Sigmoid colon (tissue), 7 donors: ENCODE measurements around the gene SLC16A13. TPM values are rescaled to one million over a fixed set of nuclear protein-coding genes. Genes with fewer than 3 reads are reported as not detected.

Experiments
- DNase-seq: peaks from one replicate; pipeline ENCODE4 v3.0.0-alpha.2; 2019
- H3K27ac ChIP-seq, 4 donors: fragments of 200-600 bp; sonication (generic); one replicate each; pipeline ENCODE4 v1.5.1; 2016 to 2019; ENCODE audit warnings: mild to moderate bottlenecking in 1 of 4
- H3K27me3 ChIP-seq, 3 donors: fragments of 200-600 bp; sonication (generic); one replicate each; pipeline ENCODE4 v1.5.1; 2019; ENCODE audit warnings: mild to moderate bottlenecking in 1 of 3
- H3K36me3 ChIP-seq, 4 donors: fragments of 200-600 bp; sonication (generic); one replicate each; pipeline ENCODE4 v1.5.1; 2016 to 2019
- H3K4me1 ChIP-seq, 4 donors: fragments of 200-600 bp; sonication (generic); one replicate each; pipeline ENCODE4 v1.5.1; 2017 to 2019
- H3K4me3 ChIP-seq, 4 donors: fragments of 200-600 bp; sonication (generic); one replicate each; pipeline ENCODE4 v1.5.1; 2017 to 2019; ENCODE audit warnings: mild to moderate bottlenecking in 2 of 4, moderate library complexity in 1 of 4
- H3K9me3 ChIP-seq, 4 donors: fragments of 200-600 bp in 3 of 4; sonication (generic) in 3 of 4; one replicate each; pipeline versions ENCODE4 v1.5.1 to v1.6.1; 2013 to 2019
- EP300 ChIP-seq, 4 donors: sonication (generic); formaldehyde crosslinking; IDR thresholded peaks; one replicate each; pipeline ENCODE4 v1.6.1; 2017; ENCODE audit warnings: antibody characterized with exemption in 4 of 4
- POLR2A ChIP-seq, 2 donors: fragments of 450-650 bp; IDR thresholded peaks; one replicate each; pipeline ENCODE4 v1.6.1; 2016; ENCODE audit warnings: antibody characterized with exemption in 2 of 2, mild to moderate bottlenecking in 2 of 2, moderate library complexity in 2 of 2
- POLR2AphosphoS5 ChIP-seq, 4 donors: sonication (generic); formaldehyde crosslinking; IDR thresholded peaks; one replicate each; pipeline ENCODE4 v1.6.1; 2017; ENCODE audit warnings: antibody characterized with exemption in 4 of 4
- WGBS, 2 donors: extraction: QIAGEN DNeasy Blood & Tissue Kit; methylation state at CpG; one replicate each; pipeline ENCODE4 v1.1.7; 2013; 5-methylcytosine and 5-hydroxymethylcytosine counted together
- intact Hi-C: fragments of 100-400 bp; cut with DNase I; formaldehyde crosslinking; loops from one replicate; pipeline ENCODE4 v1.15.1; 2023
- polyA plus RNA-seq, 3 donors: library from polyadenylated mRNA; stranded (reverse); fragments of 200-250 nt; gene quantifications; one replicate each; pipeline ENCODE4 v1.2.3, GENCODE V29; 2013
- total RNA-seq, 4 donors: library from RNA; depleted of rRNA; stranded (reverse); fragments of >200 nt; gene quantifications; one replicate each; pipeline ENCODE4 v1.1.0, GENCODE V29; 2016
- TF ChIP-seq, protein P1 (sequence below), 4 experiments: fragments of 450-650 bp in 3 of 4; fragments of 200-600 bp in 1 of 4; IDR thresholded peaks; one replicate each; pipeline ENCODE4 v1.5.1; 2016 to 2019; ENCODE audit warnings: antibody characterized with exemption in 4 of 4, mild to moderate bottlenecking in 3 of 4, moderate library complexity in 2 of 4
- donor health status: healthy with polysubstance abuse.
- donor health status: Bipolar disorder and iron deficiency.
- donor health status: healthy.

The SLC16A13 gene
- total and polyA plus RNA-seq, 7 donors: 0.36 to 7.3 (median 0.66) TPM

DNA sequence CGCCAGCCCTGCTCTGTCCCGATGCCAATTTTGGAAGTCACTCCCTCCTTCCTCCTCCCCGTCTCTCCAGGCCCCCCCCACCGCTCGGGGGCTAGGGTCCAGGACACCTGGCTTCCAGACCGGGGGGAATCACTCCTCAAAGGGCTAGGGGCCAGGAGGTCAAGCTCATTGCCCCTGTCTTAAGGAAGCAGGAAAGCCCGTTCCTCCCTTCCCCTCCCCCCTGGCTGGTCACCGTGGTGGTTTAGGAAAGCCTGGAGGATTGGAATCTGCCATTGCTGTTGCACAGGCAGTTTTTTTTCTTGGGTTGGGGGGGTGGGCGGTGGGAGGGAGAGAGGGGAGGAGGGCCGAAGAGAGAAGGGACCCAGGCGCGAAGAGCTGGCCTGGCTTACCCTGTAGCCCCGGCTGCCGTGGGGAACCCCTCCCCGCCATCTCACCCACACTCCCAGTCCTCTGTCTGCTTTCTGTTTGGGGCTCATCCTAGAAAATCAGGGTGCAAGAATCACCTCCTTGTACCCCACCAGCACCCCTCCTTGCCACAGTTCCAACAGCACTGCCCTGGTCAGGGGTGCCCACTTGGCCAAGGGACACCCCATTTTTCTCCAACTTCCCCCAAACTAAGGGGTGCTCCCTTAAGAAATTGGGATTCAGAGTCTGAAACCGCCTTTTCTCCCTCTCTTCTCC is 15.8 kb upstream of the SLC16A13 start:
- Histone ChIP-seq H3K4me3 (peak overlapping the region; percentile 65 to 73 (median 71)), H3K27me3 (peaks cover 9 to 30% (median 18%) of the 10 kb centered on the region in 3 donors), H3K27ac (peak overlapping the region; percentile 88 to 98 (median 96)), H3K36me3 (peaks cover 0 to 12% (median 5%) of the 10 kb centered on the region in 4 donors), H3K9me3 (no peaks in the 10 kb centered on the region), H3K4me1 (peaks cover 0 to 69% (median 59%) of the 10 kb centered on the region in 4 donors)
- DNase-seq: peak; percentile 83
- intact Hi-C loops: loop anchor here (5.0 kb wide), 1 partner anchor 108 kb away; no protein-coding TSS in a partner anchor
- TF ChIP-seq POLR2A (IDR thresholded peaks at IDR 0.05): no peak
- TF ChIP-seq POLR2AphosphoS5 (IDR thresholded peaks at IDR 0.05): peak in 2 of 4 donors; percentile 22 to 31
- no peak for TF ChIP-seq EP300 (IDR thresholded peaks at IDR 0.05)
- TF ChIP-seq, protein P1, sequence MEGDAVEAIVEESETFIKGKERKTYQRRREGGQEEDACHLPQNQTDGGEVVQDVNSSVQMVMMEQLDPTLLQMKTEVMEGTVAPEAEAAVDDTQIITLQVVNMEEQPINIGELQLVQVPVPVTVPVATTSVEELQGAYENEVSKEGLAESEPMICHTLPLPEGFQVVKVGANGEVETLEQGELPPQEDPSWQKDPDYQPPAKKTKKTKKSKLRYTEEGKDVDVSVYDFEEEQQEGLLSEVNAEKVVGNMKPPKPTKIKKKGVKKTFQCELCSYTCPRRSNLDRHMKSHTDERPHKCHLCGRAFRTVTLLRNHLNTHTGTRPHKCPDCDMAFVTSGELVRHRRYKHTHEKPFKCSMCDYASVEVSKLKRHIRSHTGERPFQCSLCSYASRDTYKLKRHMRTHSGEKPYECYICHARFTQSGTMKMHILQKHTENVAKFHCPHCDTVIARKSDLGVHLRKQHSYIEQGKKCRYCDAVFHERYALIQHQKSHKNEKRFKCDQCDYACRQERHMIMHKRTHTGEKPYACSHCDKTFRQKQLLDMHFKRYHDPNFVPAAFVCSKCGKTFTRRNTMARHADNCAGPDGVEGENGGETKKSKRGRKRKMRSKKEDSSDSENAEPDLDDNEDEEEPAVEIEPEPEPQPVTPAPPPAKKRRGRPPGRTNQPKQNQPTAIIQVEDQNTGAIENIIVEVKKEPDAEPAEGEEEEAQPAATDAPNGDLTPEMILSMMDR (IDR thresholded peaks at IDR 0.05): no peak
- WGBS, 2 donors: 14 to 29% methylated on average over 16 of the region's 16 CpGs

DNA sequence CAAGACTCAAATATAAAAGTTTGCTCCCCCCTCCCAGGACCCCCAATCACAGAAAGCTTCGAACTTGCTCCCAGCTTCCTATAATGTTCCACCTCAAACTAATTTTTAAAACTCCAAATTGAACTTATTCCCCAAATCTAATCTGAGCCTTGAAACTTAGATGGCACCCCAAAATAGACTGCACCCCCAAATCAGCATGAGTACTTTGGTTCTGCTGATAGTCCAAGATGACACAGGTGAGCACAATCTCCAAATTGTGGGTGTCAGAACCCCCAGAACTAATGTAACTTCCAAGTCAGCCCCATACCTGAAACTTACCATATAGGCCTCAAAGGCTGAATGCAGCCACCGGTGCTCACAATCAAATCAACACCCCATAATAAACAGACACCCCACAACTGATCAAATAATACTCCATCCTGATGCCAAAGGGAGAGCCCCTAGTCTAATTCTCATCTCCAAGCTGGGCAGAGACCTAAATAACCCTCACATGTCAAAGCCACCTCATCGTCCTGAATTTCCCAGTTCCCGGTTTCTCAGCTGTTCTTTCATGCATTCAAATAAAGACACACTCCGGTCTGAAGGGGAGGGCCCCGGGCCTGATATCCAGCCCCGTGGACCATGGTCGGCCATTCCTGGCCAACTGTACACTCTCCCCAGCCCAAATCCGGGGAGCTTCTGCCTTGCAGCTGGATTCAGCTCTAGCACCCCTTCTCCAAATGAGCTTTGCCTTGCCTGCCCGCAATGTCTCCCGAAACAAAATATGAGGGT is 14.7 kb upstream of the SLC16A13 start:
- peaks cover 0 to 12% (median 5%) of the 10 kb centered on the region in 4 donors for H3K36me3 ChIP-seq
- no peak for DNase-seq
- peaks cover 9 to 30% (median 18%) of the 10 kb centered on the region in 3 donors for H3K27me3 ChIP-seq
- no peak overlapping the region for H3K4me3 ChIP-seq
- H3K4me1 ChIP-seq: peaks cover 0 to 58% (median 51%) of the 10 kb centered on the region in 4 donors
- TF ChIP-seq, protein P1 (IDR thresholded peaks at IDR 0.05): no peak
- no peak for TF ChIP-seq POLR2A (IDR thresholded peaks at IDR 0.05)
- H3K27ac ChIP-seq: peak overlapping the region; percentile 26 to 88 (median 68)
- intact Hi-C loops: loop anchor here (5.0 kb wide), 1 partner anchor 109 kb away; no protein-coding TSS in a partner anchor
- WGBS, 2 donors: 61 to 72% methylated on average over 11 of the region's 11 CpGs
- no peaks in the 10 kb centered on the region for H3K9me3 ChIP-seq

DNA sequence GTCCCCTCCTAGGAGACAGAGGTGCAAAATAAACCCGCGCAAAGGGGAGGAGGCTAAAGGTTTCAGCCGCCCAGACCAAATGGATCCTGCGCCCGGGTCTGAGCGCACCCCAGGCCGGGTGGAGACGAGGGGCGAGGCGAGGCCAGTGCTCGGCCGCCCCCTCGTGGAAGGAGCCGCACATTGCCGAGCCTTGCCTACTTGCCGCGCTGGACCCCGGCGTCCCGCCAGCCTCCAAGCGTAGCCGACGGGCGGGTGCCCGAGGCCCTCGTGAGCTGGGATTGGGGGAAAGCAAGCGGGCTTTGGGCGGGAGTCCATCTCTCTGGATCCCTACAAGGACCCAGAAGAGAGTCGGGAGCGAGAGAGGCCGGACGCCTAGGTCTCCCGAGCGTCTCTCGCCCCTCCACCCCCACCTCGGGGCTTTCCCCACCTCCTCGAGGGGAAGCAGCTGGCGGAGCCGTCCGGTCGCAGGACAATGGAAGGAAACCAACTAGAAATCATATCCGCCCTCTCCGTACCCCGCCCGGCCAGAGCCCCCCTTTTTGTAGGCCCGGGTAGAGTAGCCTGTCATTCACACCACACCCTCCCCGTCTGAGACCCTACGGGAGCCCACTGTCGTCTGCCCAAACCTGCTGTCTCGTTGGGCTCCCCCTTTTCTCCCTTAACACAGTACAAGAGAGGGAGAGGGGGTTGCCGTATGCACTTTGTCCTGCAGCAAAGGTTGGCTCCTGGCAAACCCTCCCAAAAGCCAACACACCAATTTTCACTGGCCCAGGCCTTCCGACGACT is 13.6 kb upstream of the SLC16A13 start:
- H3K9me3 ChIP-seq: no peaks in the 10 kb centered on the region
- H3K4me1 ChIP-seq: peaks cover 0 to 48% (median 45%) of the 10 kb centered on the region in 4 donors
- intact Hi-C loops: loop anchor here (5.0 kb wide), 1 partner anchor 110 kb away; no protein-coding TSS in a partner anchor
- 1 to 2% methylated on average over 53 of the region's 53 CpGs for WGBS, 2 donors
- H3K36me3 ChIP-seq: peaks cover 0 to 3% (median under 1%) of the 10 kb centered on the region in 4 donors
- H3K27ac ChIP-seq: peak overlapping the region; percentile 64 to 71 (median 68)
- H3K4me3 ChIP-seq: peak overlapping the region in 3 of 4 donors; percentile 9 to 26 (median 18)
- TF ChIP-seq POLR2A (IDR thresholded peaks at IDR 0.05) (no peak), EP300 (IDR thresholded peaks at IDR 0.05) (no peak), POLR2AphosphoS5 (IDR thresholded peaks at IDR 0.05) (peak in 2 of 4 donors; percentile 40 to 42)
- TF ChIP-seq, protein P1 (IDR thresholded peaks at IDR 0.05): peak; percentile 81 to 98 (median 88)
- DNase-seq: peak; percentile 91
- peaks cover 9 to 30% (median 18%) of the 10 kb centered on the region in 3 donors for H3K27me3 ChIP-seq

DNA sequence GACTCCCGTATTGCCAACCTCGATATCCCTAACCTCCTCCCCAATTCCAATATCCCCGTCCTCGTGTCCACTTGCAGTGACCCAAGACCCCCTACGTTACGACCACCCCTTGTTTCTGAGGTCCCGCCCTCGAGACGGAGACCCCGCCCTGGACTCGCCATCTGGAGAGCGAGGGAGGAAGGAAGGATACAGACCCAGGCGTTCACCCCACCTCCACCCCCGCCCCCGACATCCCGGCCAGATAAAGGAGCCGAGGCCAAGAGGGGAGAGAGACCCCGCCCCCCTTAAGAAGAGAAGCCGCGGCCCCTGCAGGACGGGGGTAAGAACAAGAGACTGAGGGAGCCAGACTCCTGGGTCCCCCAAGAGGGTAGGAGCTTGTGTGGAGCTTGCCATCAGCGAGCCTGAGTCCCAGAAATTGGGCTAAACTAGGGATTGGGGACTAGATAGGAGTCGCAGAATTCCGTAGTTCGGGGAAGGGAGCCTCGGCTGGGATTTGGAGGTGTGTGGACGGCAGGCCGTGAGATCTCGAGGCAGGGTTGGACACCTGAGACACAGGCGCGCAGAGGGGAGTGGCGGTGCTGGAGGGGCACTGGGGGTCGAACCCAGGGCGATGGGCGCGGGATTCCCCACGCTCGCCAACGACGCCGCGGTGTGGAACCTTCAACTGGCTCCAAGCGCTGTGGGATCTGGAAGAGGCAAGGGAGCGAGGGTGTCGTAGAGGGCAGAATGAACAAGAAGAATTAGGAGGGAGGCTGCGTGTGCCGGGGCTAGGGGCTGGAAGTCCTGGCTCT is 12.8 kb upstream of the SLC16A13 start, which contains the start of gene BCL6B:
TSS of gene BCL6B (plus strand) at position 270 of the 791 bp plus-strand sequence. CDS start 622 bp downstream, outside the sequence.
- intact Hi-C loops: loop anchor here (5.0 kb wide), 1 partner anchor 111 kb away; no protein-coding TSS in a partner anchor
- no peaks in the 10 kb centered on the region for H3K9me3 ChIP-seq
- peak within 1 kb of the TSS; percentile 64 to 71 (median 68) for H3K27ac ChIP-seq
- WGBS, 2 donors: 11 to 16% methylated on average over 47 of the region's 47 CpGs
- peak within 1 kb of the TSS in 3 of 4 donors; percentile 21 to 37 (median 26) for H3K4me3 ChIP-seq
- peaks cover 9 to 30% (median 18%) of the 10 kb centered on the region in 3 donors for H3K27me3 ChIP-seq
- TF ChIP-seq EP300 (IDR thresholded peaks at IDR 0.05) (no peak), POLR2AphosphoS5 (IDR thresholded peaks at IDR 0.05) (no peak), POLR2A (IDR thresholded peaks at IDR 0.05) (no peak)
- TF ChIP-seq, protein P1 (IDR thresholded peaks at IDR 0.05): no peak
- no peaks in the 10 kb centered on the region for H3K36me3 ChIP-seq
- DNase-seq: no peak
- H3K4me1 ChIP-seq: peaks cover 0 to 40% (median 37%) of the 10 kb centered on the region in 4 donors
